GM19455 (cell line): ENCODE measurements around the gene PCSK5.
"Not testable (repeated sequence)": the region's sequence is repeated elsewhere in the genome, so short reads cannot be mapped to it uniquely, and the experiment has no call there.

Experiments
- ATAC-seq: cut with Tn5 transposase; IDR thresholded peaks from one replicate; pipeline ENCODE4 v1.9.1; 2021; ENCODE audit not compliant: unreplicated experiment

The PCSK5 gene

DNA sequence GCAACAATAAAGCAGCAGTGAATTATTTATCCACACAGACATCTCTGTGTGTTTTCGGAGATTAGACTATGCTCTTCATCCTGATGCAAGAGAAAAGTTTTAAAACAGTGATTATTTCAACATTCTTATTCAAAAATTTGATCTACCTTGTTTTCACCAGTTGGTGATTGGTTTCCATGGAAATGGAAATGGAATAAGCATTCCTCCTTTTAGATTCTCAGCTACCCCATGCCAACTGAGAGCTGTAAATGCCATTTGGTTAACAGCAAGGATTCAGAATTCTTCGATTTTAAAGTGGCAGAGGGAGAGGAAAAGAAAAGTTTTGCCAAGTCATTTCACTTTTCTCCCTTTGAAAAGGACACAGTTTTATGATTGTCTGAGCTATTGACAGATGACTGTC is 154.7 kb downstream of the PCSK5 start:
- no peak for ATAC-seq

DNA sequence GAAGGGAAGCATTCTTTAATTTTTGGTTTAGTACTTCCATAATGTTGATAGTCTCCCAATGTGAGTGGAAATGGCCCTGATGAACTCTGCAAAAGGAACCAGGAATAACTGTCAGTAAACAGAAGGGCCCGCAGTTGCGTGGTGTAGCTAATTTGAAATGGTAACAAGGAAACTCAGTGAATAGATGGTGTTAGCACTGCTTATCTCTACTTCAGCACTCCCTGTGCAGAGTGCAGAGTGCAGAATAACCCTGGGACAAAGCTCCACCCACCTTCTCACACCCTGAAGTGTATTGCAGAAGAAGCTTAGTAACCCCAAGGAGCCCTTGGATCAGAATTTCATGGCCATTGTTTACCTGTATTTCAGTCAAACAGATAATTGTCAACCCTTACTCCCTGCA is 158.9 kb downstream of the PCSK5 start:
- ATAC-seq, result no peak

DNA sequence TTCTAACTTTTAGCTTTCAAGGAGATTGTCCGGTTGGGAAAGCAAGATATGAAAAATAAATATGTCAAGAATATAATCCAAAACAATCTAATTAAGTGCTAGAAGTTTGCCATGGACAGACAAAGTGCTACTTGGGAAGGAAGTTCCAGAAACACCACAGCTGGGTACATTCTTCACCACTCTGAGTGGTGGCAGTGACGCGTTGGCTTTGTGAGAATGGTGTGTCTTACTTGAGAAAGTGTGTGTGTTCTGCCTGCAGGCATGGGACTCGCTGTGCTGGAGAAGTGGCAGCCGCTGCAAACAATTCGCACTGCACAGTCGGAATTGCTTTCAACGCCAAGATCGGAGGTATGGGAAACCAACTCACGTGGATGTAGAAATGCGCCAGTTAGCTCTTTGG is 177.2 kb downstream of the PCSK5 start:
- no peak for ATAC-seq

DNA sequence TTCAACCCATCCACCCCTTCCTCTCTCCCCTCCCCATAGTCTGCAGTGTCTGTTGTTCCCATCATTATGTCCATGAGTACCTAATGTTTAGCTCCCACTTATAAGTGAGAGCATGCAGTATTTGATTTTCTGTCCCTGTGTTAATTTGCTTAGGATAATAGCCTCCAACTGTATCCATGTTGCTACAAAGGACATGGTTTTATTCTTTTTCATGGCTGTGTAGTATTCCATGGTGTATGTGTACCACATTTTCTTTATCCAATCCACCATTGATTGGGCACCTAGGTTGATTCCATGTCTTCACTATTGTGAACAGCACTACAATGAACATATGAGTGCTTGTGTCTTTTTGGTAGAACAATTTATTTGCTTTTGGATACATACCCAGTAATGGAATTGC is 187.1 kb downstream of the PCSK5 start:
- ATAC-seq, result no peak

DNA sequence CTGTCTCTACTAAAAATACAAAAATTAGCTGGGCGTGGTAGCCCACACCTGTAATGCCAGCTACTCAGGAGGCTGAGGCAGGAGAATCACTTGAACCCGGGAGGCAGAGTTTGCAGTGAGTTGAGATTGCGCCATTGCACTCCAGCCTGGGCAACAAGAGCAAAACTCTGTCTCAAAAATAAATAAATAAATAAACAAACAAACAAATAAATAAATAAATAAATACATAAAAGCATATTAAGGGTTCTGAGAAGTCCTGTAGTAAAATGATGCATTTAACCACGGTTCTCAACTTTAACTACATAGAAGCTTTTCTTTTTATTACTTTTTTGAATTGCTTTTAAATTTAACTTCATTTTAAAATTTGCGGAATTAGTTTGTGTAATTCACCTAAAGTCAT is 190.8 kb downstream of the PCSK5 start:
- not testable (repeated sequence) for ATAC-seq

DNA sequence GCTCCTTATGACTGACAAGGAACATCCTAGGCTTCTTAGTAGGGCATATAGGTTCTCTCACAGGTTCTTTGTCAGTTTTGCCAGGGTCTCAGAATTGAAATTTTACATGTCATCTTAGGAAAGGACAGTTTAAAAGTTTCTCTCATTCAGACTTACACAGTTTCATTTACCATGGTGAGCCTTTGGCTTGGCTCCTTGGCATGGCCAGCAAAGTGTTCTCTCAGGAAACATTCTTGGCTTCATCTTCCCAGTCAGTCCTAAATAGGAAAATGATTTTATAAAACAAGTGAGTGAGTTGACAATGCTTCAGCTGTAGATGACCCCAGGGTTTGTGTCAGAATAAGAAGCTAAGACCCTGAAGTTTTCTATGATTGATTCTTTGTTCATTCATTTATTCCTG is 191.6 kb downstream of the PCSK5 start:
- no peak for ATAC-seq

DNA sequence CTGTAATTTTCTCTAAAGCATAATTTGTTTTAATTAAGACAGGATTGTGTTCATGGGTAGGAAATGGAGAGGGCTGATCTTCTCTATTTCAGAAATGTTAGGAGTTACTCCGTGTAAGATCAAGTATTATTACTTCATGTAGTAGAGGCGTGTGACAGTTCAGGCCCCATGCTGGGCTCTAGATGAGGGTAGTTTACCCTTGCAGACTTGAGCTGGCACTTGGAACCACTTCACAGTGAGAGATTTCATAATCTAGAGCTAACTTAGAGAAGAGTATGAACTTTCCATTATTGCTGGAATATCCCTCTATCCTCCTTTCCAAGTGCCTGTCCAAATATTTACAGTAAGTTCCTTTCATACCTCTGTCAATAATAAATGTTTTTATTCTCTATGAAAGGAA is 195.1 kb downstream of the PCSK5 start:
- no peak for ATAC-seq

DNA sequence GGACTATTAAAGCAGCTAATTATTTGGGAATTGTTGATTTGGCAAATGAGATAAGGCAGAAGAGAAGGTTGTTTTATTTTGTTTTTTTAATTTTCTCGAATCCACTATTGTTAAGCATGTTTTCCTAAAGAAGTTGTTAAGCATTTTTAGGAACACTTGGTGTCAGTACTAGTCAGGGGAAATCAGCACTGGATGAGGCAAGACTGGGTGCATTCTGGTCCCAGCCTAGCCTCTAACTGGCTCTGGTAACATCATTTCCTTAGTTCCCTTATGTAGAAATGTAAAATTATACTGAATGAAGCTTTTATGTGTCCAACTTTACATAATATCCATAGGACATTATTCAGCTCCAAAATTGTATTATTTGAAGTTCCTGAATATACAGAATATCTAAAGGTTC is 196.1 kb downstream of the PCSK5 start:
- no peak for ATAC-seq

DNA sequence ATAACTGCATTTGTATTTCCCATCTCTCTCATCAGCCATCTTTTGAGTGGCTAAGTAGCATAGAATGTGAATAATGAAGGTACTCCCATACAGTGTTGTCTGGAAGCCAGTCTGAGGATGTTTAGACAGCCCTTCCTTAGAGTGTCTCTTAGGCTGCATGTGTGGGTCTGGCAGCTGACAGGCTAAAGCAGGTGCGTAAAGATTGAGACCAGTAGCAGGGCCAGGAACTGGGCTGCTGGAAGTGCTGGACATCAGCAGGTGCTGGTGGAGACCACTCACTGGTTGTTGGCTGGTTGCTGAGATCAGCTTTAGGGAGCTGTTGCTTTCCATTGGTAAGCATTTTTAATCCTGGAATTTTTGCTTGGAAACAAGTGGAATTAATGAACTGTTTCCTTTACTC is 197.5 kb downstream of the PCSK5 start:
- no peak for ATAC-seq

DNA sequence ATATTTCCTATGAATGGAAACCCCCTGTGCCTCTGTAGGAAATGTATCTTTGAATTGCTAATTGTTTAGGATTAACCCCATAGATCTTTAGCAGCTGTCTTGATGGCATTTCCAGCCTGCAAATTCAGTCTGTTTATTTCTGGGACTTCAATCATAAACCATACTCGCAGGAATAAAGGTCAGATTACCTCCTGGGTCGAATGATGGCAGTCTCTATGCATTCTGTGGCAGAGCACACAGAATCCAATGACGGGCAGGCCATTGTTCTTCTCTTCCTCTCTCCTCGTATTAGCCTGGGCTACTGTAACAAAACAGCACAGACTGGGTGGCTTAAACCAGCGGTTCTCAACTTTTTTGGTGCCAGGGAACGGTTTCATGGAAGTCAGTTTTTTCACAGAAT is 199.9 kb downstream of the PCSK5 start:
- ATAC-seq, result no peak

DNA sequence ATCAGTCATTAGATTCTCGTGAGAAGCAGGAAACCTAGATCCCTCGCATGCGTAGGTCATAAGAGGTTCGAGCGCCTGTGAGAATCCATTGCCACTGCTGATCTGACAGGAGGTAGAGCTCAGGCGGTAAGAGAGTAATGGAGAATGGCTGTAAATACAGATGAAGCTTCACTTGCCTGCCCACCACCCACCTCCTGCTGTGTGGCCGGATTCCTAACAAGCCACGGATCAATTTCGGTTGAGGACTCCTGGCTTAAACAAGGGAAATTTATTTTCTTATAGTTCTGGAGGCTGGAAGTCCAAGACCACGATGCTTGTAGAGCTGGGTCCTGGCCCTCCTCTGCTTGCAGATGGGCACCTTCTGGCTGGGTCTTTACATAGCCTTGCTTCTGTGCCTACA is 200.4 kb downstream of the PCSK5 start:
- no peak for ATAC-seq

DNA sequence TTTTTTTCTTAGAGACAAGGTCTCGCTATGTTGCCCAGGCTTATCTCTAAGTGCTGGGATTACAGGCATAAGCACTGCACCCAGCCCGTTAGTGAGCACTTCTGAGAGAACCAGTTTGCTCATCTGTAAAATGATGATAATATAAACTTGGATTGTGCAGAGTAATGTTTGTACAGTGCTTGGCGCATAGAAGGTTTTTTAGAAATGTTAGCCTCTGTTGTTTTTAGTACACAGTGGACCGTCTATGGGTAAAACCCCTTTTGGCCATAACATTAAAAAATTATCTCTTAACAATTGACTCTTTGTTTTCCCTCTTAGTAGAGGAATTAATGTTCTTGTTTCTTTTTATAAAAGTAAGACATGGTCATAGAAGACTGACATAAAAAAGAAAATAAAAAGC is 202.1 kb downstream of the PCSK5 start:
- ATAC-seq, result no peak

DNA sequence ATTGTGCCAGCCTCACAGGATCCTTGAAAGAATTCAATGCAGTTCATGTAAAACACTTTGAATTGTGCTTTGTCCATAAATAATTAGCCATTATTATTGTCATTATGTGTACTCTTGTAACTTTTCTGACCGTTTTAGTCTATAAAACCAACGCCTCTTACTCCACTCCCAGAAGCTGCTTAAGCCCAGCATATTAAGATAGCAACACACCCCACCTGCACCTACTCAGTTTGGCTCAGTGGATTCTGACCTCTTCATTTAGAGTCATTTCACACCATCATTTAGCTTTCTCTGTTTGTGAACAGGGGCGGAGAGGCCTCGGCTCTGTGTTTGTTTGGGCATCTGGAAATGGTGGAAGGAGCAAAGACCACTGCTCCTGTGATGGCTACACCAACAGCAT is 205.1 kb downstream of the PCSK5 start:
- ATAC-seq, result no peak

DNA sequence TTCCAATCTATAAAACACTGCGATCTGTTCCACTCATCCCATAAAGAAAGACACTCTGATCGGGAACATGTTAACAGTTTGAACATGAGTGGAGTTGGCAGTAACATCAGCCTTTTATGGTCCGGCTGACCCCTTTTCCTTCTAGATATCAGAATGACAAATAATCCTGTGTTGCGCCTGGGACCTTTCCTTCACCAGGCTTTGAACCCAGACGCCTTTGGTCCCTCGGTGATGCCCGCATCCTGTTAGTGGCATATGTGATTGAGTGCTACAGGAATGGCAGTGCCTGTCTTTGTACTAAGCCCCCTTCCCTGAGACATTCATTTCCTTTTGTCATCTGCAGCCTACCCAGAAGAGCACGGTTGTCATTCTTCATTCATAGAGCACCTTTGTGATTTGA is 209.0 kb downstream of the PCSK5 start:
- ATAC-seq, result no peak

DNA sequence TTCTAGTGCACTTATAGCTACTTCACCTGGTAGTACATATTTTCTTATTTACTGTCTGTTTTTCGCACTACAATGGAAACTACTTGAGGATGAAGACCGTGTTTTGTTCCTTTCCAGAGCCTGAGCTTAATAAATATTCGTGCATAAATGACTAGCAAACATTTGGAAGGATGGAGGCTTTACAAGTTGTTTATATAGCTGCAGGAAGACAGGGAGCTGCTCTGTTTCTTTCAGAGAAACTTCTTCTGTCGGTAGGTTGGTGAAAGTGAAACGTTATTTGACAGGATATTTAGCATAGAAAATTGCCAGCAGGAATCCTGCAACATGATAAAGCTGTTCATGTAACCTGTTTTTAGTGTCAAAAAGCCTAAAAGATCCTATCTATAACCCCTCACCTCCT is 210.6 kb downstream of the PCSK5 start:
- ATAC-seq, result no peak

DNA sequence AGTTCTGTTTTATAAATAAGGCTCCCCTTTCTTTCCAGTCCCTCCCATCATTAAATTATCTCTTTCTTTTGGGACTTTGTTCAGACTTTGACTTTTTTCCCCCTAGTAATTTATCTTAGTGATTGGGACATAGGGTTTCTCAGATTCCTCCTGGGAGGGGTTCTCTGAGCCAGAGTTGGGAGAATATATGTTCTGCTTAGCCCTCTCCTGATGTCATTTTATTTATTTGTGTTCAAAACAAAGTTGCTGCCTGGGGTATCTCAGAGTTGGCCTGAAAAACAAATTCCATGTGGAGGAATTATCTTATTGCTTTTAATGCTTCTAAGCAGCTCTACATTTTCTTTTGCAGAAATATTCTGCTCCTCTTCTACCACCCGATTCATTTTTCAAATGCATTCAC is 211.0 kb downstream of the PCSK5 start:
- ATAC-seq, result no peak

DNA sequence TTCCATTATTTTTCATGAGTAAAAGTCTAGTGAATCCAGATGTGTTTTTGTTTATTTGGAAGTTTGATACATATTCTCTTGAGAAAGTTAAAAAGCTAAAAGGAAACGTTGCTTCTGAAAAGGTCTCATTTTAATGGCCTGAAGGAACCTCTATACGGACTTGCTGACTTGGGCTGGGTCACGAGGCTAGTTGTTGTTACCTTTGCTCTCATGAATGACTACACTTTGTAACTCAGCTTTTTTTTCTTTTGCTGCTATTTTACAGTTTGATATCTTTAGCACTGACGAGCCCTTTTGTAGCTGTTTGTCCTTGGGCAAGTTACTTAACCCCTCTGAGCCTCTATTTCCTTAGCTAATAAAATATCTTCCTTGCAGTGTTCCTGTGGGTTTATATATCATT is 211.5 kb downstream of the PCSK5 start:
- no peak for ATAC-seq

DNA sequence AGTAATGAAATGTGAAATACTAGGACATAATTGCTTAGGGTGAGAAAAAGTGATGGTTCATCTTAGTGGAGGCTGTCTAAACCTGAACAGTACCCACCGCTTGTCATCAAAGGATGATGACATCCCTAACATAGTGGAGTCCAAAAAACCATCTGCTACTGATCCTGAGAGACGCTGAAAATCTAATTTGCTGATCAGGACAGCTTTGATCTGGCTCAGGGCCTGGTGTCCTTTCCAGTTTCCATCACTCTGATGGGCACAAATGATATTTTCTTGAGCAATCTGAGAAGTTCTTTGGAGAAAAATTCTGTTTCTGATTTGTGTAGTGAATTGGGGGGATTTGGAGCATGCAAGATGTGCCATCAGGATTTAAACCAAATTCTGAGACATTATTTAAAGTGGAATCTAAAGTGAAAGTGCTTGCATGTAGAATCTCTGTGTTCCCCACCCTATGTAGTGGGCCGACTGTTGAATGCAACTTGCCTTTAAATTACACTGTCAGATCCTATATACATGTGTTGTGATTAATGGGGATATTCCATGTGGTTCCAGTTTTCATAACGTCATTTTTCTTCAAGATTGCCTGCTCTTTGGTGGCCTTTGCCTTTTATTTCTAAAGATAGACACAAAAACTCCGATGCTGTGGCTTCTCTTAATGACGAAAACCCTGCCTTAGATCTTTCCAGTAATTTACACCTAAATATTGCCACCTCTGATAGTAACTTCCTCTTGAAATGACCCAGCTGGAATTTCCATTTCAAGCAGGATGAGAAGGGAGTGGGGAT is 213.2 kb downstream of the PCSK5 start:
- ATAC-seq, result no peak

DNA sequence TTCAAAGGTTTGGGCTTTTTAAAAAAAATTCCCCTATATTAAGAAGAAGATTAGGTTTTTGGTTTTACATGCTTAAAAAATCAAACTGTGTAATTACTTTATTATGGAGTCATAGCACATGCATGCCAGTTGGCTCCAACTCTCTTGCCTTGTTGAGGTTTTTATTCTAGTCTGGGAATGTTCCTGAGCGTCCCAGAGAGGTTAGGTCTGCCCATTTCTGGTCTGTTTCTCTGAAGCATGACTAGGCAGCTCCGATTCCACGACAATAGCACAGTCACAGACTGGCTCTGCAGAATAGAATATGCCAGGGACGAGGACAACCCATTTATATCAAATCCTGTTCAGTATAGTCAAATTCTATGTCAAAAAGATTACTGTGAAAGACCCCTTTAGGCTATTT is 217.0 kb downstream of the PCSK5 start:
- no peak for ATAC-seq

DNA sequence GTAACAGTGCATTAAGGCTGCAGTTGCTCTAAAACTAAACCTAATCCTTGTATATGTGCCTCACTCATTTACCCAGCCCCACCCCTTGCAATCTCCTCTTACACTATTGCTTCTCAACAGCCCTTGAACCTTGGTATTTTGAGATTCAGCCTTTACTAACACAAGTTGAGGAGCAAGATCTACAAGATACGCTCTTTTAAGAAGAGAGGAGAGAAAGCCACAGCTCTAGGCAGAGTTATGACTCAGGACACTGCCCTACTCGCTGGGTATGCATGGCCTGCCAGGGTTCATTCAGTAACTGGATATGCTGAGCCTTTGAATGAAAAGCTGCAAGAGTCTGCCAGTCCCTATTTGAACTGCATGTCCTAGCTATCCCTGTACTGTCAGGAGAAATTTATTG is 219.5 kb downstream of the PCSK5 start:
- ATAC-seq, result no peak

DNA sequence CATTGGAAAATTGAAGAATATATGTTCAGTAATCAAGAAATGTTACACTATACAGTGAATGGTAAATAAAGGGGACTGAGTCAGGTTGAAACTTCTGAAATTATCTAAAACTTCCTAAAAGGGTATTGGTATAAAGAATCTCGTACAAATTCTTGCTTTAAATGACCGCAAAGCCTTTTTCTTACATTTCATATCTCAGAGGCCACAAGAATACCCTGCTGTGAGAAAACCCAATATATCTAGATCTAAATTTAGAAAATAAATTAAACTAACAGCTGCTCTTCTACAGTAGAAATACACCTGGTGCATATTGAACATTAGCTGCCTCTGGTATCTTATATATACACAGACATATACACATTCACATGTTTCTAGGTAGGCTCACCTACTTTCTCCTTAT is 221.7 kb downstream of the PCSK5 start:
- no peak for ATAC-seq

DNA sequence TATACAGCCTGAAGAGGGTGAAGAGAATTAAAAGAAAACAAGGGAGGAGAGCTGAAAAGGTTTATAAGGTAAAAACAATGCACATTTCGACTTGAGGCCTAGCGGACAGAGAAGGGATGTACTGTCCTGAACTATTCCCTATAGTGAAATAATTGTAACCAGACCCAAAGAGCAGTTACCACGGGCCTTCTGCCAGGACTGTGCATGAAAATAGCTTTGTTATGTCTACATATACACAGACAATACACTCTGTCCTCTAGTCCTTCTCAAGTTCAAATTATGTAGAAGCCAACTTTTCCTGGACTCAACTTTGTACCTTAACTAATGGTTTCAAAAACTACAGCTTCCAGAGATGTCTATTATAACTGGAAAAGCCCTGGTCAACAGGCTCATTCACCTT is 223.7 kb downstream of the PCSK5 start:
- ATAC-seq, result no peak

DNA sequence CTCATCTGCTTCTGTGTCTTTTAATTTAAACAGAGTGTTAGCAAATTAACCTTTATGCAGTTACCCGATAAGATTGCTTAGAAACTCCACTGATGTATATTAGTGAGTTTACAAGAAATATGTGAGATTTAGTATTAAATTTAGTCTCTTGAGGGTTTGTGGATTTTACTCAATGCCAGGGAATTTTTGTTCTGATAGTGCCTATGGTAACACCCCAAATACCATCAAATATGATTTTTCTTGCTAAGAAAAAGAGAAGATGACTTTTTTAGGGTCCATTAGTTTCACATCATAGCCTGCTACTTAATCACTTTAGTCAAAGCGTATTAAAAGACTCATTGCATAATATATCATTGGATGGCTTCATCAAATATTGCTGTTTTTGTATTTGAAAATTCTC is 224.9 kb downstream of the PCSK5 start:
- no peak for ATAC-seq
